ENCODE measurements around the gene ARPC5L.

Gene ARPC5L

DNA sequence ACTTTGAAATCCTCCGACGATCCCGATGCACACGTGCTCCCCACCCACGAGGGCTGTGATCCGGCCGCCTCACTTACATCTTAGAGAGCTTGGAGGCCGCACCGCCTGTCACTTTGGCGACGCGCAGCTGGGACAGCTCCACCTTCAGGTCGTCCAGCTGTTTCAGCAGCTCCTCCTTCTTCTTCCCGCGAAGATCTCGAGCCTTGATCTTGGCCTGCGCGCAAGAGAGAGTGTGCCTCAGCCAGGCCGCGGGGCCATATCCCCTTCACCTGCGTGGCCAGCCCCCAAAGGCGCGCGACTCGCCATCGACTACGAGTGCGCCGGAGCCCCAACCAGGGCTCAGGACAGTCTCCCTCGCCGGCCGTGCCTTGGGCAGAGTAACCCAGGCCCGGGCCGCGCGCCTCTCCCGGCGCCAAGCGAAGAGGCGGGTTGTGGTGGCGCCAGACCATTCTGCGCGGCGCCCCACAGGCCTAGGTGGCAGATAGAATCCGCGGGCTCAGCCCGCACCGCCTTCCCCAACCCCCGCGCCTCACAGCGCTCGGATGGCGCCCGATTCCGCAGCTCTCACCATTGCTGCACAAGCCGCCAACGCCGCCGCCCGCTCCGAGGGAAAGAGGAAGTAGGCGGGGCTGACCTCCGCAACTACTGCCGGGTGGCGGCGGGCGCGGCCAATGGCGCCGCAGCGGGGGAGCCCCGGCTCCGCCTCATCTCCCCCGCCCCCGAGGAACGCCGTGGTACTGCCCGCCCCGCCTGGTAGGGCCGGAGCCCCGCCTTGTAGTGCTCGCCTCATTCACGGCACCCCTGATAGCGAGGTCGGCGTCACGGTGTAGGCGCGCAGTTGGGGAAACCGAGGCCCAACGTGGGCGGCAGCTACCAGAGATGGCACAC is at the start of gene ARPC5L, which contains the start of gene RPL35:
TSS of gene ARPC5L (plus strand) at position 789 of the 888 bp plus-strand sequence. CDS start 7,161 bp downstream, outside the sequence.
TSS of gene RPL35 (minus strand) at position 616 of the 888 bp plus-strand sequence. CDS start at position 571, 45 bp downstream.
- peak; percentile 67 for DNase-seq (ENCODE audit: low read depth)

DNA sequence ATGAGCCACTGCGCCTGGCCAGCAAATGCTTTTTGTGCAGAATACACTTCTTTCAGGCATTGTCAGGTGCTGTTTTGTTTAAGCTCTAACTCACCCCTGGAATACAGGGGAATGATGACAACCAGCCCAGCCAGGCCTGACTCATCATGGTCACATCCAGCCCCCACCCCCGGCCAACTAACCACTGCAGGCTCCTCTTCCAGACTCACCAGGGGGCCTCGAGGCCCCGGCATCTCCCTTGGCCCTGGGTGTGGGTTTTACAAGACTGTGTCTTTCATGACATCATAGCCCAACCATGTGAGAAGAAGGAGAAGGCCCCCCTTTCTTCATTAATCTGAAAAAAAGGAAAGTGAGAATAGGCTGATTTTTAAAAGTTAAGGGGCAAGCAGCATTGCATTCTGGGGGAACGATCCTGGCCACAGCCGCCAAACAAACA is 49.5 kb upstream of the ARPC5L start:
- no peak overlapping the region for H3K4me3 ChIP-seq (ENCODE audit: low read depth, low read length)
- DNase-seq (ENCODE audit: low read depth): no peak
- TF ChIP-seq, protein P1, sequence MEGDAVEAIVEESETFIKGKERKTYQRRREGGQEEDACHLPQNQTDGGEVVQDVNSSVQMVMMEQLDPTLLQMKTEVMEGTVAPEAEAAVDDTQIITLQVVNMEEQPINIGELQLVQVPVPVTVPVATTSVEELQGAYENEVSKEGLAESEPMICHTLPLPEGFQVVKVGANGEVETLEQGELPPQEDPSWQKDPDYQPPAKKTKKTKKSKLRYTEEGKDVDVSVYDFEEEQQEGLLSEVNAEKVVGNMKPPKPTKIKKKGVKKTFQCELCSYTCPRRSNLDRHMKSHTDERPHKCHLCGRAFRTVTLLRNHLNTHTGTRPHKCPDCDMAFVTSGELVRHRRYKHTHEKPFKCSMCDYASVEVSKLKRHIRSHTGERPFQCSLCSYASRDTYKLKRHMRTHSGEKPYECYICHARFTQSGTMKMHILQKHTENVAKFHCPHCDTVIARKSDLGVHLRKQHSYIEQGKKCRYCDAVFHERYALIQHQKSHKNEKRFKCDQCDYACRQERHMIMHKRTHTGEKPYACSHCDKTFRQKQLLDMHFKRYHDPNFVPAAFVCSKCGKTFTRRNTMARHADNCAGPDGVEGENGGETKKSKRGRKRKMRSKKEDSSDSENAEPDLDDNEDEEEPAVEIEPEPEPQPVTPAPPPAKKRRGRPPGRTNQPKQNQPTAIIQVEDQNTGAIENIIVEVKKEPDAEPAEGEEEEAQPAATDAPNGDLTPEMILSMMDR (IDR thresholded peaks at IDR 0.05; ENCODE audit: control insufficient read depth, extremely low read depth, insufficient read depth): no peak

More for the DNA sequence above, at the start of gene ARPC5L, which contains the start of gene RPL35:
- peak within 1 kb of the TSS; percentile 100 for H3K4me3 ChIP-seq (ENCODE audit: low read depth, low read length)
- TF ChIP-seq, protein P1 (IDR thresholded peaks at IDR 0.05; ENCODE audit: control insufficient read depth, extremely low read depth, insufficient read depth): peak; percentile 29; the same call in 1 of the 2 replicates

DNA sequence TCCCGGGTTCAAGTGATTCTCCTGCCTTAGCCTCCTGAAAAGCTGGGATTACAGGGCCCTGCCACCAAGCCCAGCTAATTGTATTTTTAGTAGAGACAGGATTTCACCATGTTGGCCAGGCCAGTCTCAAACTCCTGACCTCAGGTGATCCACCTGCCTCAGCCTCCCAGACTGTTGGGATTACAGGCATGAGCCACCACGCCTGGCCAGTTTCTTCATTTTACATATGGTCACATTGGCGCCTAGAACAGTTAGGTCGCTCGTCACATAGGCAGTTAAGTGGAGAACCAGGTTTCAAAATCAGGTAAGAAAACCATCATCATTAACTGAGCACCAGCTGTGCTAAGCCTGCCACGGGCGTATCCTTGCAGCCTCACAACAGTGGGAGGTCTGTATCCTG is 48.9 kb upstream of the ARPC5L start:
- H3K4me3 ChIP-seq (ENCODE audit: low read depth, low read length): no peak overlapping the region
- no peak for DNase-seq (ENCODE audit: low read depth)
- TF ChIP-seq, protein P1 (IDR thresholded peaks at IDR 0.05; ENCODE audit: control insufficient read depth, extremely low read depth, insufficient read depth): no peak

DNA sequence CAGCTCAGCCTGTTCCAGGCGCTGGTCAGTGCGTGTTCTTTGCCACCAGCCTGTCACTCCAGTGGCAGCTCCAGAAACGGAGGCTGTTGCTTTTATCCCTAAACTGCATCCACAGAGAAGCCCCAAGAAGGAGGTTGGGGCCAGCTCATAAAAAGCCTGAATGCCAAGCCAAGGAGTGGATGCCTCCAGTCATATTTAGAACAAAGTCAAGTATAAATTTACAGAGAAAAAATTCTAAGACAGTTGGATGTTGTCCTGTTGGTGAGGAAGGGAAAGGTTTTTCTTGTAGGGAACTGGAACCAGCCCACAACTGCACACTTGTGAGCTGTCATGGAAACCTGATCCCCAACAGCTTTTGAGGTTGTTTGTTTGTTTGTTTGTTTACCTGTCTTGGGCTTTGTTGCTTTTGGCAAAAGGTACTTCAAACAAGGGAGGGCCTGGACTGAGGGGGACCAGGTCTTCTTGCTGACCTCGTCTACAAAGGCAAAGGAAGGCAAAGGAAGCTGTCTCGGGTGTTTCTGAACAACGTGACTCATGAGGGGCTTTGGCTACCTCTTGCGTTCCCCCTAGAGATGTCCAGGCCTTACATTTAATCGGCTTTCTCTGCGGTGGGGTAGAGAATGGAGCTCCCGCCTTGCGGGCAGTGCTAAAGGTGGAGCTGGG is 48.3 kb upstream of the ARPC5L start:
- TF ChIP-seq, protein P1 (IDR thresholded peaks at IDR 0.05; ENCODE audit: control insufficient read depth, extremely low read depth, insufficient read depth): no peak
- H3K4me3 ChIP-seq (ENCODE audit: low read depth, low read length): no peak overlapping the region
- DNase-seq (ENCODE audit: low read depth): no peak

DNA sequence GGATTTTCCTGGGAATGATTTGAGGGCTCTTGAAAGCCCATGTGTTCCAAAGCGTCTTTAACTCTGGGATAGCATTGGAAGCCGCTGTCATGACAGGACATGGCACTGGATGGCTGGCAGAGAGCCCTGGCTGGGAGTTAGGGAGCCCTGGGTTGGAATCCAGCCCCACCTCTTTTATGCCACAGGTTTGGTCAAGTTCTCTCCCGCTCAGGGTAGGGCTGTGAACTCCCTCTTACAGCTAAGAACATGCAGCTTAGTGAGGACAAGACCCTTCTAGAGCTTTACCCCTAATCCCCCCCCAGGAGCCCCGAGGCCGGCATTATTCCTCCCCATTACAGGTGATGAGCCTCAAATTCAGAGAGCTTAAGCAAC is 47.8 kb upstream of the ARPC5L start:
- H3K4me3 ChIP-seq (ENCODE audit: low read depth, low read length): no peak overlapping the region
- TF ChIP-seq, protein P1 (IDR thresholded peaks at IDR 0.05; ENCODE audit: control insufficient read depth, extremely low read depth, insufficient read depth): no peak
- DNase-seq (ENCODE audit: low read depth): no peak

DNA sequence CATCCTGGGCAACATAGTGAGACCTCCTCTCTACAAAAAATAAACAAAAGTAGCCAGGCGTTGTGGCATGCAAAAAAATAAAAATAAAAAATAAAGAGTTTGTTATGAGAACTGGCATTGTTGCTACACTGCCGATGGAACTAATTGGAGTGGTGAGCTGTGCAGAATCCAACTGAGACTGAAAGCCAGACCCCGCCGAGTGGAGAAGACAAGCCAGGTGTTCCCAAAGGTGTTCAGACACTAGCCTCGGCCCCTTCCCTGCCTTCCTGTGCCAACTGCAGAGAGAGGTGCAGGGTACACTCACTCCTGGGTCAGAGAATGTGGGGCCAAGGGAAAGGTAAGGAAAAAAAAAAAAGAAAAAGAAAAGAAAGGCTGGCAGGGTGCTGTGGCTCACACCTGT is 46.3 kb upstream of the ARPC5L start:
- DNase-seq (ENCODE audit: low read depth): no peak
- TF ChIP-seq, protein P1 (IDR thresholded peaks at IDR 0.05; ENCODE audit: control insufficient read depth, extremely low read depth, insufficient read depth): no peak
- no peak overlapping the region for H3K4me3 ChIP-seq (ENCODE audit: low read depth, low read length)

All from LNCaP clone FGC (cell line).